Iris pigment epithelial cell (primary cell): ENCODE results near the gene AMOTL1.
A peak's percentile ranks its signal among the peaks of the same experiment; 100 is the strongest.
"Not testable (repeated sequence)": the region's sequence is repeated elsewhere in the genome, so short reads cannot be mapped to it uniquely, and the experiment has no call there.

ENCODE experiments used
- DNase-seq: peaks from one replicate; pipeline ENCODE4 v3.0.0-alpha.2; 2011; ENCODE audit warnings: low read depth

AMOTL1 gene

DNA sequence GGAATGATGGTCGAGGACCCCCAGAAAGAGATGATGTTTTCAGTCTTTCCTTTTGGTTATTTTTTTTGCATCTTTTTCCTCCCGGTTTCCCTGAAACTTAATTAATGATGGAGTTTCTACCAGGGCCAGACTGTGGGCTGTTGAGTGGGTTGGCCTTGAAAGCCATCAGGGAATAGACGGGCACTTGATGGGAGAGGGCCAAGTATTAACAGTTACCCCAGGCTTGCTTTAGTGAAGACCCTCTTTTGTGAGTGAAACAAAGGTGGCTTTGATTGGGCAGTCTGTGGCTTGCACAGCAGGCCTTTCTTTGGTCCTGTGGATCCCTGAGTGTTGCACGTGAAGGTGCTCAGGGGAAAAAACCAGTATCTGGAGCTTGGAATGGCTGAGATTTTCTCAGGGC is 56.9 kb downstream of the AMOTL1 start:
- no peak for DNase-seq

DNA sequence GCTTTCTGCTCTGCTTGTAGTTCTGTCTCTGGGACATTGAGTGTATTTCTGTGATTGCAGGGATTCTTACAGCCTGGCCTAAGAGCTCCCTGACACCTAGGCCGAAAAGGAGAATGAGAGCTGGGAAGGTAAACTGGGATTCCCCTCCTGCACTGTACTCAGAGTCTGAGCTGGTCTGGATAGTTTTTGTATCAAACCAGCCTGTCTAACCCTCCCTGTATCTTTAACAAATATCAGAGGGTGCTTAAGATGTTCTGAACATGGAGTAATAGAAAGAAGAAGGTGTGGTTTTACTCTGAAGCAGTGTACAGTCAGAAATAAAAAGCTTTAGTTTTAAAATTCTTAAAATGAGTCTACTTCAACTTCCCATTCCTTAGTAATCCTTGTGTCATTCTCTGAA is 57.3 kb downstream of the AMOTL1 start:
- DNase-seq: no peak

DNA sequence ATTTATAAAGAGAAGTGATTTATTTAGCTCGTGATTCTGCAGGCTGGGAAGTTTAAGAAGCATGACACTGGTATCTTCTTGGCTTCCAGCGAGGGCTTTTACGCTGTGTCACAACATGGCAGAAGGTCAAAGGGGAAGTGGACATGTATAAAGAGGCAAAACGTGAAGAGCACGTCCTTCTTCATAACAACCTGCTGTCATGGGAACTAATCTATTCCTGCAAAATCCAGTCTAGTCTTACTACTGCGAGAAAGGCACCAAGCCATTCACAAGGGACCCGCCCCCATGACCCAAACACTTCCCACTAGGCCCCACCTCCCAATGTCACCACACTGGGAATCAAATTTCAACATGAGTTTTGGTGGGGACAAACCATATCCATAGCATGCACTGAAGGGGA is 58.3 kb downstream of the AMOTL1 start:
- DNase-seq: no peak

DNA sequence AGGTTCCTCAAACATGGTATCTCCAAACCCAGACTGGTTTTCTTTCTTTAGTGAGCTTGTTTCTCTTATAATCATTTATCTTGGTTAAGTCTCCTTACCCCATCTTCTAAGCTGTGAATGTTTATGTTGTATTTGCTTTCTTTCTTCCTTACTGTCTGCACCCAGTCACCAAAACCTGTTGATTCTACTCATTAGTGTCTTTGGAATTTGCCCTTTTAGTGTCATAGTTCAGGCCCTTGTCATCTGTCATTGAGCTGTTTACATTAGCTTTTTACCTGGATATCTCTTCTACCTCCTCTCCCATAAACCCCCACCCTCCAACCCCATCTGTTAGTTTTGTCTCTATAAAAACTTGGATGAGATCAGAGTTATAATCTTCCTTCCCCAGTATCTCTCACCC is 59.9 kb downstream of the AMOTL1 start:
- no peak for DNase-seq

DNA sequence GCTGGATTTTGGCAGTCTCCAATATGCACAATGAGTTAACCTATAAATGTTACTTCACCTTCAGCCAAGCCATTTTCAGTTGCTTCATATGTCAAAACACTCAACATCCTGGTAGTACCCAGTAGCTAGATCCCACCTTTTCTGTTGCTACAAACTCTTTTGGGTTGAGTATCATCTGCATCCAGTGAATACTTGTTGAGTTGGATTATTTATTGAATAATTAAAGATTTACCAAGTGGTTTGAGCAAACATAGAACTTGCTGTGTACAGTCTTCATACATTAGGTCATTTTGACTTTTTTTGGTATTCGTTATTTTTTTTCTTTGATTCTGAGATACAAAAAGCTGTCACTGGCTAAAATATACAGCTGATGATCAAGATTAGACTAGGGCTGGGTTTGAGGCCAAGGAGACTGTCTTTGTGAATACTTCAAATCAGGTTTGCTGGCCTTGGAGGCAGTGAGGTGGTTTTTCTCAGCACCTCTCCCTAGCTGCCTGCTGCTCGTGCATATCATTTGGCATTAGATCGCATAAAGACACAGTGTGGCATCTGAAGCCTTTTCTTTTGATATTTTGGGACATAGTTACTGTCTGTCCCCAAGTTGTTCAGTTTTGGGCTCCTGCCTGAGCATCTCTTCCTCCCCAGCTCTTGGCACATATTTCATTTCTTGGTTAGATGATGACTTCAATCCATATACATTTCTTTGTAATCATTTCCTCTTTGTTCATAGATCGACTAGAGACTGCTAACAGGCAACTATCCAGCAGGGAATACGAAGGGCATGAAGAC is 62.8 kb downstream of the AMOTL1 start:
- DNase-seq: peak; percentile 28

DNA sequence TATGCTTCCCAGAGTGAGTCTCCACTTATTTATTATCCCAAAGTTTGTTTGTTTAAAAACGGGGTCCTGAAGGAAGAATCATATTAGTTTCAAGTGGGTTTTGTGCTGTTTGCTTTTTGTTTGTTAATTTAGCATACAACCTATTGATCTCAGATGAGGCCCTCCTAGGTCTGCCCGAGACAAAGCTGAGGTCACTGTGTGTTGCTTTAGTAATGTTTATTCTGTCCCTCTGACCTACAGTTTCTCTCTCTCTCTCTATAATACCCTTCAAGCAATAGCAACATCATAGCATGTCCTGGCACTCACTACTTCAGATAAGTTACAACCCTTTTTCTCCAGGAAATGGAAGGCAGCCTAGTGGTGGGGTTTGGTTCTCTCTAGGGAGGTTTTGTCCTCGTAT is 63.4 kb downstream of the AMOTL1 start:
- peak; percentile 14 for DNase-seq

DNA sequence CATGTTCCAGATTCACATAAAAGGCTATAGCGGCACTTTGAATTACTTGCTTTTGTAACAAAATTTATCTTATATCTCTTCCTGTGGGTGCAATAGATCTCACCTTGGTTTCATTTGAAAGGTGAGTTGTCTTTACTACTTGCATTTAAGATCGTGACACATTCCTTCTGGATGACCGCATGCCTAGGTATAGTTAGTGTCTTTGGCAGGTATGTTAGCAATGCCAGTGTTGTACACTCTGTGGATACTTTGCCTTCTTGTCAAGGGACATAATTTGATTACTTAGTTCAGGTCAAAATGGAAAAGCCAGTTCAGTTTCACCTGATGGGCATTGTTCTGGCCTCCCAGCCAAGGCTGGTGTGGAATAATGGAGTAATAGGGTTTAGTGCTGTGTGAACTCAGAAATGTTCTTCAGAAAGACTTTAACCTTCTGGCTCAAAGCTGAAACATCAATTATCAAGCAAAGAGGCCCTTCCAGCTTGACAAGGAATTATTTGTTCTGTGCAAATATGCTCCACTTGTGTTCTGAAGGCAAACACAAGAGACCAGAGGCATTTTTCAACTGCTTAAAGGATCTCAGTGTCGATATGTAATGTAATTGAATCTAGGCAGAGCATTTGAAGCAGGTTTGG is 64.6 kb downstream of the AMOTL1 start:
- DNase-seq: no peak

DNA sequence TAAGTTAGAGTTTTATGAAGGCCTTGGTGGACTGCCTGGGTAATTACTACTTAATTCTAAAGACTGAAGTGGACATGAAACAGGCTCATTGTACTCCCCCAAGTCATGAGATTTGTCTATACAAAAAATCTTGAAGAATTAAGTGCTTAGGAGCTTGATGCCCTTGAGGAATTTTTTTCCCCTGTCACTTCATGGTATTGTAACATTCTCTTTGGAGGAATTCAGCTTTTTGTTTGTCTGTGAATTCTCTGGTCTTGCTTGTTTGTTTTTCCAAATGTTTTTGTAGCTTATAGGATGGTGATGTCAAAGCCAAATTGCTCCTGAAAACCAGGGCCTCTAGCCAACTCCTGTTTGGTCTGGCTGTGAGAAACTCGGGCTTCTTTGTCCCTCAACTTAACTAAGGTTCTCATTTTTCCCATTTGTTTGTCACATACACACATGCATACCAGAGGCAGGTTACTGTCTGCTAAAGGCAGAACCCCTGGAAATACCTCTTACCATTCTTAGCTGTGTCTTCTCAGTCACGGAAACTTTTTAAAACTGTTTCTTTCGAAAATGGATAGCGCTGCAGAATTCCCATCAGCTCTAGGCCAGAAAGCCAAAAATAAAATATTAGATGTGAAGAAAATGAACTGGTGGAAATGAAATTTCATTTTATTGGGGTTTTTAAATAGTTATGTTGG is 66.9 kb downstream of the AMOTL1 start:
- DNase-seq: peak; percentile 39

DNA sequence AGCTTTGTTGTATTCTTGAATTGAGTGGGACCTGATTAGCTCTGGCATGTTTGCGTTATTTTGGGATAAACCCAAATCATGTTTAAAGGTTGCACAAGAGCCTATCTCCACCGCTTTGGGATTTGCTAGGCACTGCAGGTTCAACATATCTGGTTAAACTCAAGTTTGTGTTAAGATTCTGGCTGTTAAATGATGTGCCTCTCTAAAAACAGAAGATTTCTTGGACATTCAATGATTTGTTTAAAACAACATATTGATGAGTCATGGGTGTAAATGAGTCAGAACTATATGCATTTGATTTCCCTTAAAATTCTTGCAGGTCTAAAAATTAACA is 67.4 kb downstream of the AMOTL1 start:
- peak; percentile 54 for DNase-seq

DNA sequence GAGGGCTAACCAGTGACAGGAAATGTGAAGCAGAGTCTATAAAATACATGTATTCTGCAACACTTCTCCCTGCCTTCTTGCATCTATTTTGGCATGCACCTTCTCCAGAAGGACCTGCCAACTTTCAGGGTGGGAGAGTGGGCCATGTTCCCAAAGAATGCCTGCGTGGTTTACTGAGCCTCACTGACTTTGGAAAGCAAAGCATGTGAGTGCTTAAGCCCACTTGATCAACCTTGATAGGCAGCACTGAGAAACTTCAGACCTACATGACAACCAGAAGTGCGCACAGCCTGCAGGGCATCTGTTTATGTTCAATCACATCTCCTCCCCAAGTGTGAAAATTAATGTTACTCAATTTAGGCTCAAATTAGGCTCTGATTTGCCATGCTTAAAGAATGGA is 69.2 kb downstream of the AMOTL1 start:
- no peak for DNase-seq

DNA sequence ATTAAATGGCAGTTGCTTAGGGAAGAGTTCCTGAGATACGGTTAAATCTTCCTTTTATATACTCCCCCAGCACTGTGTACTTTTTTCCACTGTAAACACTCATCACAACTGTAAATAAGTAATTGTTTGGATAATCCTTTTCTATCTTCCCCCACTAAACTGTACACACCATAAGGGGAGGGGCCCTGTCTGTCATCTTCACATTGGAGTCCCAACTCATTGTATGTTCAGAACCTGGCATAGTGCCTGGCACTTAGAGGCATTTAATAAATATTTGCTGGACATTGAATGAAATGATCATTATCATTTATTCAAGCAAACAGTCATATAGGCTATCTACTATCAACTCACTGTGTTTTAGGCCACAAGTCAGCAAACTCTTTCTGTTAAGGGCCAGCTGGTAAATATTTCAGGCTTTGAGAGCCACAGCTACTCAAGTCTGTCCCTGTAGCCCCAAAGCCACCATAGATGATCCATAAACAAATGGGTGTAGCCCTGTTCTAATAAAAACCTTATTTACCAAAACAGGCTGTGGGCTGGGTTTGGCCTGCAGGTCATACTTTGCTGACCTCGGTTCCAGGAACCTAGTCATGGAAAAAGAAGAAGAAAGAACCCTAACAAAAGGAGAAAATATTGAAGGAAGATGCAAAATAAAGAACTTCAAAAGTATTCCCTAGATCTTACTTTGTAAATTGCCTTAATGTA is 70.0 kb downstream of the AMOTL1 start:
- no peak for DNase-seq

DNA sequence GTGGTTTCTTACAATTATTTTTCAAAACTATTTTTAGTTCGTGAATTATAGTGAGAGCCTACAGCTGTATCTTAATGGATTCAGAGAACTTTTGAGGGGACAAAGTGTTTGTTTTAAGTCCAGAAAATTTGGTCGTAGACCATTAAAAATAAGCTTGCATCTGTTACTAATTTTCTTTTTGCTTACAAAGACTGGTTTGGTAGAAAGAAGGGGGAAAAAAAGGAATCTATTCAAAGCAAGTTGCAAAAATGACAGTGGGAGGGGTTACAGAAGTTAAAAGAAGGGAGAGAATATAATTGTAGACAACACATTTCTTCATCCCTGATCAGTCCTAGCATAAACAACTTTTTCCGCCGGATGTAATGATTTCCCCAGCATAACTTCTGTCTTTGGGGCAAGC is 72.1 kb downstream of the AMOTL1 start:
- DNase-seq: peak; percentile 54

DNA sequence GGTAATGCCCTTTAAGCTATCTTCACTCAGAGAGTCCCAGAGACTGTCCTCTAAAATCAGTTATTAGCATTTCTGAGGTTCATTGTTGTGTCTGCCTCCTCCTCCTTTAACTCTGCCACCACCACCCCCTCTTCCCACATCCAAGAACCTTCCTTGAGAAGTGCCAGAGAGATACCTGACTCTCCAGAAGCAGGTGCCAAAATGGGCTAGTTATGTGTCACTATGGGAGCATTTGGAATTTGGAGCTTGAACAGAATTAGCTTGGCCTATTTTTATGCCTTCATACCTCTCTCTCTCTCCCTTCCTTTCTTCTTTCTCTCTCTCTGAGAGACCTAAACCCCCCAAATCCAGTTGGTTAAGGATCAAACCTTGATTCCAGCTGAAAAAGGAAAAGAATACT is 75.9 kb downstream of the AMOTL1 start:
- DNase-seq: no peak

DNA sequence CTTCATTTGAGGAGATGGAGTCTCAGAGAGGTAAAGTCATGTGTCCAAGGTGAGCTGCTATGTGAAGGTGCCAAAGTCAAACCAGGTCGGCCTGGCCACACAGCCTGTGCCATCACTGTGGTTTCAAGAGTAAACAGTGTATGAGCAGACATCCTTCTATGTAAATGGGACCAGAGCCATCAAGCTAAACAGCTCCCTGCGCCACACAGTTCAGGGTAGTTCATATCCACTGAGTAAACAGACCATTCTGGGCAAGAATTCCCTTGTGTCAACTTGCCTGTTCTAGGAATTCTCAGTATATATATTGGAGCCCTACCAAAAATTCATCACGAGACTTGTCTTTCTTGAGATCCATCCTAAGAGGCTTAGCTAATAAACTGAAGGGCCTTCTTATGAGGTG is 77.5 kb downstream of the AMOTL1 start:
- DNase-seq: peak; percentile 32

DNA sequence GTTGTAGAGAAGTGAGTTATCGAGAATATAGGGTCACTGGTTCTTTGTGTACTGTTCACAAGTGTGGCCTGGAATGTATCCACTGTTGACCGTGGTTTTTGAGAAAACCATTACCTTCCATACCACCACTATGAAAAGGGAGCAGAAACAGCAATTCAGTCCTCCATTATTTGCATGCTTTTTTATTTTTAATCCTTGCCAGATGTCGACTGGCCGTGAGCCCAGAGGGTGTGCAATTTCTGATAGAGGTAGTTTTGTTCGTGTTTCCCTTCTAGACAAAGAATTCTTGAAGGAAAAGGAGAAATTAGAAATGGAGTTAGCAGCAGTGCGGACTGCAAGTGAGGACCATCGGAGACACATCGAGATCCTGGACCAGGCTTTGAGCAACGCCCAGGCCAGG is 81.7 kb downstream of the AMOTL1 start:
- DNase-seq: peak; percentile 54

DNA sequence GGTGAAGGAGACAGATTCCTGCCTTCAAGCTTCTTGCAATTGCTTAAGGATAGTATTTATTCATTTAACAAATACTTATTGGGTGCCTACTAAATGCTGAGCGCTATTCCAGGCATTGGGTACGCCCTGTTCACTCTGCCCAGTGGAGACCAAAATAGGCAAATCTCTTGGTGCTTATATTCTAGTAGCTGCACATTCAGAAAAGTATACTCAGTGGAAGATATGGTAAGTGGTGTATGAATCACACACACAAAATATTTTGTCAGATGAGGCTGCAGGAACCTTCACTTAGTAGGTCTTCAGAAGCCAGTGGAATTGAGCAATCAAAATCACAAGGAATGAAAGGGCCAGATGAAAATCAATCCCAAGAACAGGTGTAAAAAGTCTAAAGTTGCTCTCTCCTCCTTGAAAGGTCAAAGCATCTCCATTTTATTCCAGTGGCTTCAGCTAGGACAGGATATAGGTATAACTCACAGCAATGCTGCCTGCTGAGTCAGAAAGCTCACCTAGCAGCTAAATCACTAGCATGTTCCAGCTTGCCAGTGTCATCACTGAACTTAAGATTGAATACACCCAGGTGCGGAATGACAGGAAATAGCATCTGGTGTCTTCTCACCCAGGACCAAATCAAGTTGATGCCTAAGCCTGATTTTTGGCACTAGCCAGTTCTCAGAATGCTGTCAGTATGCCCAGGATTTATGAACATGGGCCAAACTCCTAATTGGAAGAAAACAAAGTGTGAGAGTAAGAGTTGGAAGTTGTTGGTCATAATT is 83.9 kb downstream of the AMOTL1 start:
- no peak for DNase-seq

DNA sequence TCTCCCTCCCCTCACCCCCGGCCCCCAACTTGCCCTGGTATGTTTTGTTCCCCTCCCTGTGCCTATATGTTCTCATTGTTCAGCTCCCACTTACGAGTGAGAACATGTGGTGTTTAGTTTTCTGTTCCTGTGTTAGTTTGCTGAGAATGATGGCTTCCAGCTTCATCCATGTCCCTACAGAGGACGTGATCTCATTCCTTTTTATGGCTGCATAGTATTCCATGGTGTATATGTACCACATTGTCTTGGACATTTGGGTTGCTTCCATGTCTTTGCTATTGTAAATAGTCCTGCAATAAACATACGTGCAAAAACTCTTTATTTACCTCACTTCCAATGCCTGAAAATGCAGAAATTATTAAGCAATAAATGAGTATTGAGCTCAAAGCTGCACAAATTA is 85.1 kb downstream of the AMOTL1 start:
- DNase-seq: not testable (repeated sequence)

DNA sequence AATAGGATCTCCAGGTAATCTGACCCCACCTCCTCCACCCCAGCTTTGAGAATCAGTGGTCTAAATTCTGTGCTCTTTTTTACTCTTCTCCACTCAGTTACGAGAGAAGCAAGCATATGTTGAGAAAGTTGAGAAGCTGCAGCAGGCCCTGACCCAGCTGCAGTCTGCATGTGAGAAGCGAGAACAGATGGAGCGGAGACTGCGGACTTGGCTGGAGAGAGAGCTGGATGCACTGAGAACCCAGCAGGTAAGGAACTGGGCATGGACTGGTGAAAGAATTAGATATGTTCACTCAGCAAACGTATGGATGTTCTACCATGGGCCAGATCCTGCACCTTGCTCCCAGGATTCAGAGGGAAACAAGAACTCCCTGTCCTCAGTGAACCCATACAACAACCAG is 85.7 kb downstream of the AMOTL1 start:
- DNase-seq: no peak

DNA sequence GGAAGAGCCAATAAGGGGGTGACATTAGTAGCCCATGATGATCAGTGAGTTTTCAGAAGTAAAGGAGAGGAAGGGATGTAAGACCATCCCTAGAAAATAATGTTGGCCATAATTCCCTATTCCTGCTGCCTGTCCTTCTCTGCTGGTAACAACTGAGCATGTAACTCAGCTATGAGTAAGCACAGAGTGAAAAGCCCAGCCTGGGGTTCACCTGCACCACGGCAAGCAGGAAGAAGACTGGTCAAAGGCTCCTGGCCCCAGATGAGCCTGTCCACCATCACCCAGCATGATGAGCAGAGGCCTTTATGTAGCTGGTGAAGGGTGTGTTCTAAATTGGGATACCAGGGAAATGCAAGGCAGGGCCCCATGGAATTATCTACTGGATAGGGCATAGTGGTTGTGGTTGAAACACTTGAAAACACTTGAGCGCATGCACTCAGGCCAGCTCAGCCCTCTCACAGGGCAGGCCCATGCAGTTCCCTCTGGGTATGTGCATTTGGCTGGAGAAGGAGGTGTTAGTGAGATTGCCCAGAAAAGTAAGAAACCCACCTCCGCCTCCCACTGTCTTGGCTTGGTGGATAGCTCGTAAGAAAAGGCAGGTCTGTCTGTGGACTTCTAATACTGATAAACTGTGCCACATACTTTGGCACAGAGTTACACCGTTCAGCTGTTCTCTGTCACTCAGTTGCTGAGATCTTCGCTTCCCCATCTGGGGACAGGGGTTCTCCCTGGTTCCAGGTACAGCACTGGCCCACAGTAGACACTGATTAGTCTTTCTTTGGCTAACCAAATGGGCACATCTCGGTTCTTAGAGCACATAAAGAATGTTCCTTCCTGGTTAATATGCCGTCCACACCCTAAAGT is 86.8 kb downstream of the AMOTL1 start:
- DNase-seq: no peak

DNA sequence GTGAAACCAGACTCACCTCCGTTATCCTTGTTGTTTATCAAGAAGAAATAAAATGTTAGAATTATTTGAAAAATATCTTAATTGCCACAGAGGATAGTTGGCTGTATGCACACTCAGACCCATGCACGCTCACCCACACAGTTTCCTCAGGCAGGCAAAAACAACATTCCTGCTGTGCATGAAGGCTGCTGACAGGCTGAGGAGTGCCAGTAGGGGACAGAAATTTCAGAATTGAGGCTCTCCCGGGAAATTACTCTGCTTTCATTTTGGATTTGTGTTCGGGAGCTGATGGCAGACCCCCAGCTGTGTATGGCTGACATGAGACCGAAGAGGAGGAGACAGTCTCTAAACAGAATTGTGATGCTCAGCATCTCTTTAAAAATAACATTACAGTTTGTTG is 87.5 kb downstream of the AMOTL1 start:
- DNase-seq: no peak

DNA sequence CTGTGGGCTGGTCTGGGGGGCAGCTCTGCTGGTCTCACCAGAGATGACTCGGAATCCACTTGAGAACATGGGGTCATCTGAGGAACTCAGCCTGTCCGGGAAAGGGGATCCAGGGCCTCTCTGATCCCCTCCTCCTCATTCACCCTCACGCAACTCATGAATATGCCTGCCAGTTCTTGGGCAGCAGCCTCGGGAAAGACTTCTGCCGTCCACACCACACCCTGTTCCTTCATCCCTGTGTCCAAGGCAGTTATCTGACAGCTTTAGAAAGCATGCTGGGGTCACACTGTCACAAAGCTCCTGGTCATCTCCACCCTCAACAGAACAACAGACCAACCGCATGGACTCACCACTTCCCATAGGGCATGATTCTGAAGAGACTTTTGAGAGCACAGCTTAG is 88.3 kb downstream of the AMOTL1 start:
- DNase-seq: no peak
